Measurements from ENCODE around the gene SLC39A11.

The SLC39A11 gene

GRCh38 chr17:72700226-72700625 is 392.3 kb downstream of the SLC39A11 start:
- no peak for FAIRE-seq

GRCh38 chr17:72699545-72699944 is 392.9 kb downstream of the SLC39A11 start:
- FAIRE-seq = no peak

DNA sequence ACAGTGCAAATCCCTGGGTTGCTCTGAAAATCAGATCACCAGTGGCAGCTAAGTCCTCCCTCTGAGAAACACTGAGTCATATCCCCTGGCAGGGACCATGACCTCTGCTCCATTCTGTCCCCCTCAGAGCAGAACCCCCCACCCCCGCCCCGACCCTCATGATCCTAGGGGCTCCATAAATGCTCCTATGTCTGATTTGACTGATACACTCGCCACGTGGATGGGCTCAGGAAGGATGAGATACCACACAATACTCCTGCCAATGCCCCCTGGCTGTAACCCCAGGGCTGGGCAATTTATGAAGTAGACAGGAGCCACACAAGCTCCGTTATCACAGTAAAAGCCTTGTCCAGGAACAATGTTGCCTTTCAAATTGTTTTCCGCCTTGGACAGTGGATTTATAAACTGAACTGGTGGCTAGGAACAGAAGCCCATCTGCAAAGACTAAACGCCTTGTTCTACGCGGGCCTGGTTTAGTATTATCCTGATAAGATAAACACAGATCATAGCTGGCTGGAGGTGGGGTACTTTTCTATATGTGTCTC is 394.8 kb downstream of the SLC39A11 start:
- FAIRE-seq = no peak

DNA sequence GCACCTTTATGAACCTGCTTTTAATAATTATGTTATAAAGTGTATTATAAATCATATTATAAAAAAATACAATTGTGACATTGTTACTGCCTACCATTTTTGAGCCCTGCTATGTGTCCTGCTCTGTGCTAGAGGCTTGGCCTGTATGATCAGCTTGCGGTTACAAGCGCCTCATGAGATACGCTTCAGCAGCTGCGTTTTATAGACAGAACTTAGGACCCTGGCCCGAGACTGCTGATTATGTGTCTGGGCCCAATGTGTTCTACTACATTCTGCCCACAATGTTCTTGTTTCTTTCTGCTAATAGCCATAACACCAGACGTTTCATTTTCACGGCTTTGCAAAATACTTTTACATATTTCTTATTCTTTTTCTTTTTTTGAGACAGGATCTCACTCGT is 395.8 kb downstream of the SLC39A11 start:
- no peak for FAIRE-seq

GRCh38 chr17:72696156-72696555 is 396.3 kb downstream of the SLC39A11 start:
- FAIRE-seq = no peak

GRCh38 chr17:72693956-72694355 is 398.5 kb downstream of the SLC39A11 start:
- no peak for FAIRE-seq

DNA sequence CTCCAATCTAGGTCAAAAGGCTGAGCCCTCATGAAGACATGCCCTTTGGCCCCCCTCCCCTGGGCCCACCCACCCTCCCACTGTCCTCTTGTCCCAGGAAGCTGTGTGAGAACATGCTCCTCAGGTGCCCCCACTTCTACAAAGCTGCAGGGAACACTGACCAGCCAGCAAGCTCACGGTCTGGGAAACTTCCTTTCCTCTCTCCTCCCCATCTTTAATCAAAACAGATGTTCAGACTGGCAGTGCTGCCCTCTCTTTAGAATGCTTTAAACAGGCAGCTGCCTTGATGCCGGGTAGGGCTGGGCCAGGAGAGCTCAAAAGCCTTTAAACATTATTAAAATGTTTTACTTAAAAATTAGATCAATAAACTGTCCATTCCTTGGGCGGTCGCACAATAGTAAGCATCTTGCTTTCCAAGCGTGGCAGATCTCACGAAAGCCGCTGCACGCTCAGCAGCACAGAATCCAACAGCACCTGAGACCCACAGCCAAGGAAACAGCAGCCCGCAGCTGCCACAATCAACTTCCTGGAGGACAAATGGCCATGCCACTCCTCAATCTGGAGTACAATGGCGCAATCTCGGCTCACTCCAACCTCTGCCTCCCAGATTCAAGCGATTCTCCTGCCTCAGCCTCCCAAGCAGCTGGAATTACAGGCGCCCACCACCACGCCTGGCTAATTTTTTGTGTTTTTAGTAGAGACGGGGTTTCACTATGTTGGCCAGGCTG is 399.2 kb downstream of the SLC39A11 start:
- no peak for FAIRE-seq

DNA sequence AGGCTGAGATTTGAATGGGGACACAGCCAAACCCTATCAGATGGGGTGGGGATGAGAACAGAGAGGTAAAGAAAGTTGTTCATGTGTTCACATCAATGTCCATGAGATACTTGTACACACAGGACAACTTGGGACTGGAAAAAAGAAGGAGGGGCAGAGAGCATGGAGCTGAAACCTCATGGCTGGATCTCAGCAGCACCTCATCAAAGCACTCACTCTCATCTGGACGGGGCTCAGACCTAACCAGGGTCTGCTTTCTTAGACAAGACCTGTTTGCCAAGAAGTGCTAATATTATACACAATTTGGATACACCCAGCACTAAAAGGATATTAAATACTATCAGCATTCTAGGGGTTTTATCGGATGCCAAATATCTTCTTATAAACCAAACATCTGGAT is 399.8 kb downstream of the SLC39A11 start:
- no peak for FAIRE-seq

DNA sequence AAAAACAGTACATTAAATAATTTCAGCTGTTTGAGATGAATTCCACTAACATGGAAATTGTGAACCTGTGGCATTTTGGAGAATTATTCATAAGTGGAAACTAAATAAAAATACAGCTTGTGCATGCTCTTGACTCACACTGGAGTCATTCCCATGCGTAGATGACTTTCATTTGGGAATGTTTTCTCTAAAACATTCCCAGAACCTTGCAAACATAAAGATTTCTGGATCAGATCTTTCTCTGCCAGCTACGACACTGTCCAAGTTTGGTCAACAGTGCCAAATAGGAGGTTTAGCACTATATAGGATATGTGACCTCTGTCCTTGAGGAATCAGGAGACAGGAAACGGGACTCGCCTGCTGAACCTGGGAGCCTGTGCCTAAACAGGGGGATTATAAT is 400.9 kb downstream of the SLC39A11 start:
- FAIRE-seq = no peak

DNA sequence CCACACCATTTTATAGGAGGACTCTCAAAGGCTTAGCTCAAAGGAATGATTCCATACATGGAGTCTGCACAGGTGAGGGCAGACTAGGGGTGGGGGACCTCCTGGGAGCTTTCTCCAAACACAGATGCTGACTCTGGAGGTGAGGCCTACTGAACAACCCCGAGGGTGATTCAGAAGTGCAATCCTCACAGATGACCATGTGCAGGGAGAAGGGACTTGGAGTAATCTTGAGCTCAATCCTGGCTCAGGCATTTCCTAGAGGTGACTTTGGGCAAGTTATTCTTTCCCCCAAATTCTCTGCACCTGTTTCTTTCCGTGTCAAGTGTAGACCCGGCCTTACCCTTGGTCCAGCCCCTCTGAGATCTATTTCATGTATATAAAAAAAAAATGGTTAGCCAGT is 401.5 kb downstream of the SLC39A11 start:
- FAIRE-seq = no peak

- FAIRE-seq = no peak
These were observed 404.6 kb downstream of the SLC39A11 start for GRCh38 chr17:72687886-72688285.

DNA sequence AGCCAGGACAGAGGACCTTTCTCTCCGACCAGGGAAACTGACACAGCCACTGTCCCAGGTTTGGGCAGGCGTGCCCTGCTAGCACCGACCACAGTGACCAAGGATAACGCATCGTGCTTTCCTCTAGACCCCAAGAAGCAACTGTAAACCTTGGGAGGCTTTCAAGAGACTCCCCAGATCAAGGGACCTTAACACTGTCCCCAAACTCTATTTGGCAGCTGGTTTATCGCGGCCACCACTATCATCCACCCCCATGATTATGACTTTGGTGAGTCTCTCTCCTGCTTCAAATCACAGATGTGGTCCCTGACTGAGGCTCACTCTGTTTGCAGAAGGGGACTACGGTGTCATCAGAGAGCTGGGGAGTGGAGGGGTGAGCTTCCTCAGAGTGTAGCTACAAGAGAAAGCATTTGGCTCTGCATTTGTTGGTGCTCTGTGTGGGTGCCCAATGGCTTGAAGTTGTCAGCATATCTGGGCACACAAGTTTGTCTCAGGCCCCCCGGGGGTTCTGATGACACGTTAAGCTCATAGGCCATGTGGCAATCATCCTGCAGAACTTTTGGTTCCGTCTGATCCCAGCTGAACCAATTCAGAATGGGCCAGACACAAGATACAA is 408.0 kb downstream of the SLC39A11 start:
- FAIRE-seq = no peak

GRCh38 chr17:72683506-72684404 is 408.7 kb downstream of the SLC39A11 start:
- no peak for FAIRE-seq

- no peak for FAIRE-seq
These were observed 409.9 kb downstream of the SLC39A11 start for GRCh38 chr17:72682605-72683004.

GRCh38 chr17:72681844-72682243 is 410.6 kb downstream of the SLC39A11 start:
- no peak for FAIRE-seq

DNA sequence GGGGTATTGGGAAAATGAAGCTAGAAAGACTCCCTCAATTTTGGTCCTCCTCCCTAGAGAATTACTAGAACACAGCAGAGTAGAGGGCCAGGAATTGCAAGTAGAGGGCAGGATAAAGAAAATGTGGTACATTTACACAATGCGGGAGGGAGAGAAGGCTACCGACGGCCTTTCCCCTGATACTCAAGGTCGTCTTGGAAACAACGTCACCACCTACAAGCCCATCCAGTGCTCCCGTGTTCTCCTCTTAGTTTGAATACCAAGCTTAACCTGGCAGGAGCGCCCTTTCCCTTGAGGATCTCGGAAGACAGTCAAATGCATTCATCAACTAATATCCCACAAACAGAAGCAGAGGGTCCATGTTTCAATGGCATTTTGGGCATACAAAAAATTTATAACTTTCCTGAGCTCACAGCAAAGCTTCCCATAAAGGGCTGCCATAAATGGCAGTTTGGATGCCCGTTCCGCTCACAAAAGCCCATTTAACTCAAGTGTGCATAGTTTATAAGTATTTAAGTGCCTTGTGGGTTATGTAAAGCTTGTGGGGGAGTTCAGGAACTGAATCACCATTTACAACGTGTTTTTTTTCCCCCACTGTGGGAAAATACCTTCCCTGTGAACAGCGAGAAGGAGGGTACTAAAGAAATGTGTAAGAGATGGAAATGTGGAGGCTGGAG is 414.6 kb downstream of the SLC39A11 start:
- FAIRE-seq = no peak

DNA sequence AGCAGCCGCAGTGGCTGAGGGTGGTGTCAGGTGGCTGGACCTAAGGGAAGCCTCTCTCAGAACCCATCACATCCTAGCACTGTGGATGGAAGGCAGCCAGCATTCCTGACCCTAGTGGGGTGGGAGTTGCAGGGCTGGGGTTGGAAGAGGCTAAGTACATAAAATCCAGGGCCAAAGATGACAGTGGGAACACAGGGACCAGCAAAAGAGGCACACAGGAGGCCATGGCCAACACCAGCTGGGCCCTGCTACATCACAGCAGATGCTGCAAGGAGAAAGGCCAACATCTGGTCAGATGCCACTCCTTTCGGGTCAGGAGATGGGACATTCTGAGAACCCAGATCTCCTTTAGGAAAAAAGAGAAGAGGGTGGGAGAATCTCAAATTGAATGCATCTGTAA is 415.4 kb downstream of the SLC39A11 start:
- no peak for FAIRE-seq

GRCh38 chr17:72672729-72673128 is 419.8 kb downstream of the SLC39A11 start:
- FAIRE-seq = no peak

DNA sequence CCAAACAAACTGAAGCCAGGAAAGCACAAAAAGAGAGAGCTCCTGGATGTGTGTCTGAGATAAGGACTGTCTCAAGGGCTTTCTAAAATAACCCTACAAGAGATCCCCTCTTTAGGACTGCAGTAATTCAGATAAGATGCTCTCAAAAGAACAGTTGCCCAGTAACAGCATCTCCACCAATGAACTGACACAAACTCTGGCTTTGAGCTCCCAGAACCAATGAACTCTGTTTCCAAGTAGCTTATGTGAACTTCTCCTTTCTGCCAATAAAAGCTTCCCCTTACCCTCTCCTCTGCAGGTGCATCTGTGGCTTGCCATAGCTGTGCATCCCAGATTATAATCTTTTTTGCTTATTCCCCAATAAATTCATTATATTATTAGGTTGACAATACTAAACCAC is 421.5 kb downstream of the SLC39A11 start:
- FAIRE-seq = no peak

DNA sequence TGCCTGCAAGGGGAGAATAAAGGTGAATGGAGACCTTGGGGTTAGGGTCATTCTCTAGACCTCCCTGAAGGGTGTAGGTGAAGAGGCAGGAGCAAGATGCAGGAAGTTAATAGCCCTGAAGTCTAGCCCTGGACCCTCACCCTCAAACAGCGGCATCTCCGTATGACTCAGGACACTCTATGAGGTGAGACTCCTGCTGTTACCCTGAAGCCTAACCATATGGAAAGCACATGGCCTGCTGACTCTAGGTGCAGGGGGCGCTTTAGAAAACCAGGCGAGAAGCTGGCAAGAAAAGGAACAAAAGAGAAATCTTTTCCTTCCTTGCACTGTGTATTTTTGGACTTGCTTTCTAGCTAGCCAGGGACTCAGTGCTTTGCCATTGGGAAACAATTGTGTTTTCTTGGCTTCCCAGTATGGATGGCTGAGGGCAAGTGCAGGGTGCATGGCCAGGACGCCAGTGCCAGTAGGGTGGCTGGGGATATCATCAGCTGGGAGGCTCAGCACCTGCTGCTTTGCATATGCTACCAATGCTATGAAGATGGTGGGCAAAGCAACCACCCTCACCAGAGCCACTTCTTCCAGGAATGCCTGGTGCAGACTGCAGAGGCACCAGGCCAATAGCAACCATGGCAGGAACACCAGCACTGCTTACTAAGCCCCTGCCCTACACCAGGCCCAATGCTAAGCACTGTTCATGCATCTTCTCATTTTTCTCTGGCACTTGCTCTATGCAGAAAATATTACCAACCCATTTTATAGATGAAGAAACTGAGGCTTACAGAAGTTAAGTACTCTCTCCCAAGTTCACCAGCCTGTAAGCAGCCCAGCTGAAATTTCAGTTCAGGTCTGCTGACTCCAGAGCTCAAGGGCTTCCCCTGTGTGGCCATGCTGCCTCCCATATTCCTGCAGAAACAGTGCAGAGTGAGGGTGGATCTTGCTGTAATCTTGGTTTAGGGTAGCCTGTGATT is 425.1 kb downstream of the SLC39A11 start:
- FAIRE-seq = no peak

Measured in A204.1 (cell line).